Neural progenitor cell (in vitro differentiated cells): ENCODE data around the gene SLC51A.

Source experiments
- EZH2 ChIP-seq: fragments of 200-600 bp; sonication (generic); IDR thresholded peaks from 2 replicates; pipeline ENCODE4 v1.6.1; 2017; ENCODE audit warnings: antibody characterized with exemption, mild to moderate bottlenecking, moderate library complexity
- EZH2phosphoT487 ChIP-seq: fragments of 200-600 bp; sonication (generic); IDR thresholded peaks from 2 replicates; pipeline ENCODE4 v1.6.1; 2017; ENCODE audit warnings: antibody characterized with exemption
- TF ChIP-seq, protein P1 (sequence below): fragments of 200-600 bp; sonication (generic); IDR thresholded peaks from 2 replicates; pipeline ENCODE4 v1.5.1; 2017; ENCODE audit warnings: antibody characterized with exemption, mild to moderate bottlenecking

DNA sequence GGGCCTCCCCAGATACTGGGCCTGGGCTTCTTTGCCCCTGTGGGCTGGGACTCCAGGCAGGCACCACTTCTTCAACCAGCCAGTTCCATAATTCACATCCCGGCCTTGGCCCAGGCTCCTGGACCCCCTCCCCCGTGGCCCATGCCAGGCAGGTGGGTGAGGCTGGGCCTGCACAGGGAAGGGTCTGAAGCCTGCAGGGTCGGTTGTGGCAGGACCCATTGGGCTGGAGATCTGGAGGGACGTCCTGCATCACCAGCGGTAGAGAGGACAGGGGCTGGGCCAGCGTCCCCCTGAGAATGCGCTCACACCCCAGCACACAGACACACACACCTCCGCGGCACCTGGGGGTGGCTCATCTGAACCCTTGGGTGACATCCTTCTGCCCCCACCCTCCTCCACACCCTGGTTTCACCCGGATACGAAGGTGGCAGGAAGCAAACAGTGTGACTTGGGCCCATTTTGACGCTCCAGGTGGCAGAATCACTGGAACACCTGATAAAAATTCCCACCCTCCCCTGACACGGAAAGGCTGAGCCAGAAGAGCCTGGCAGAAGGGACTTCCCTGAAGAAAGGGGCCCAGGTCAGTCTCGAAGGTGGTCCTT is 20.6 kb upstream of the SLC51A start:
- TF ChIP-seq, protein P1, sequence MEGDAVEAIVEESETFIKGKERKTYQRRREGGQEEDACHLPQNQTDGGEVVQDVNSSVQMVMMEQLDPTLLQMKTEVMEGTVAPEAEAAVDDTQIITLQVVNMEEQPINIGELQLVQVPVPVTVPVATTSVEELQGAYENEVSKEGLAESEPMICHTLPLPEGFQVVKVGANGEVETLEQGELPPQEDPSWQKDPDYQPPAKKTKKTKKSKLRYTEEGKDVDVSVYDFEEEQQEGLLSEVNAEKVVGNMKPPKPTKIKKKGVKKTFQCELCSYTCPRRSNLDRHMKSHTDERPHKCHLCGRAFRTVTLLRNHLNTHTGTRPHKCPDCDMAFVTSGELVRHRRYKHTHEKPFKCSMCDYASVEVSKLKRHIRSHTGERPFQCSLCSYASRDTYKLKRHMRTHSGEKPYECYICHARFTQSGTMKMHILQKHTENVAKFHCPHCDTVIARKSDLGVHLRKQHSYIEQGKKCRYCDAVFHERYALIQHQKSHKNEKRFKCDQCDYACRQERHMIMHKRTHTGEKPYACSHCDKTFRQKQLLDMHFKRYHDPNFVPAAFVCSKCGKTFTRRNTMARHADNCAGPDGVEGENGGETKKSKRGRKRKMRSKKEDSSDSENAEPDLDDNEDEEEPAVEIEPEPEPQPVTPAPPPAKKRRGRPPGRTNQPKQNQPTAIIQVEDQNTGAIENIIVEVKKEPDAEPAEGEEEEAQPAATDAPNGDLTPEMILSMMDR: no peak
- TF ChIP-seq EZH2phosphoT487 (no peak), EZH2 (no peak)
